WTC11 (cell line): Measurements from ENCODE around the gene TMPRSS12.
"Not testable (repeated sequence)": the region's sequence is repeated elsewhere in the genome, so short reads cannot be mapped to it uniquely, and the experiment has no call there.

ENCODE experiments used
- CREB1 ChIP-seq: sonication (generic); formaldehyde crosslinking; IDR thresholded peaks from 2 replicates; pipeline ENCODE4 v1.8.0; 2023; ENCODE audit warnings: mild to moderate bottlenecking, missing genetic modification reagents
- CTCF ChIP-seq: fragments of 200-600 bp; IDR thresholded peaks from 2 replicates; pipeline ENCODE4 v1.8.0; 2022; ENCODE audit warnings: antibody characterized with exemption
- MAX ChIP-seq: sonication (generic); formaldehyde crosslinking; IDR thresholded peaks from 2 replicates; pipeline ENCODE4 v1.8.0; 2022; ENCODE audit warnings: mild to moderate bottlenecking, missing genetic modification reagents
- TEAD4 ChIP-seq: sonication (generic); formaldehyde crosslinking; IDR thresholded peaks from 2 replicates; pipeline ENCODE4 v1.8.0; 2022; ENCODE audit warnings: mild to moderate bottlenecking, missing genetic modification reagents
- ZNF263 ChIP-seq: sonication (generic); formaldehyde crosslinking; IDR thresholded peaks from 2 replicates; pipeline ENCODE4 v1.8.1; 2022; ENCODE audit warnings: low read depth, mild to moderate bottlenecking, moderate library complexity, missing genetic modification reagents
- ZNF396 ChIP-seq: fragments of 250-450 bp; sonication (Bioruptor Pico); IDR thresholded peaks from 2 replicates; pipeline ENCODE4 v1.8.0; 2021; ENCODE audit warnings: mild to moderate bottlenecking, moderate library complexity, borderline replicate concordance

- TF ChIP-seq MAX (CRISPR knock-in tag); ZNF263; CTCF; CREB1 (CRISPR knock-in tag); ZNF396 (CRISPR knock-in tag); TEAD4 (CRISPR knock-in tag): not testable (repeated sequence)
Observed at GRCh38 chr12:50855218-50855617, 12.5 kb downstream of the TMPRSS12 start.
